Ascending aorta (tissue), 2 donors: ENCODE data around the gene COG4. TPM values are rescaled to one million over a fixed set of nuclear protein-coding genes. Genes with fewer than 3 reads are reported as not detected.

Source experiments
- DNase-seq, 2 donors: peaks; one replicate each; pipeline ENCODE4 v3.0.0-alpha.2; 2019; ENCODE audit warnings: low spot score in 2 of 2
- H3K27ac ChIP-seq, 2 donors: fragments of 200-600 bp; sonication (generic); one replicate each; pipeline ENCODE4 v1.5.1; 2016 to 2017; ENCODE audit warnings: mild to moderate bottlenecking in 1 of 2
- H3K27me3 ChIP-seq: fragments of 200-600 bp; sonication (generic); one replicate; pipeline ENCODE4 v1.5.1; 2017
- H3K36me3 ChIP-seq, 2 donors: fragments of 200-600 bp; sonication (generic); one replicate each; pipeline ENCODE4 v1.5.1; 2016
- H3K4me1 ChIP-seq, 2 donors: fragments of 200-600 bp; sonication (generic); one replicate each; pipeline ENCODE4 v1.5.1; 2016 to 2017; ENCODE audit warnings: mild to moderate bottlenecking in 1 of 2
- H3K4me3 ChIP-seq, 2 donors: fragments of 200-600 bp; sonication (generic); one replicate each; pipeline ENCODE4 v1.5.1; 2016 to 2017; ENCODE audit warnings: mild to moderate bottlenecking in 1 of 2
- H3K9me3 ChIP-seq, 2 donors: fragments of 200-600 bp; sonication (generic); one replicate each; pipeline ENCODE4 v1.5.1; 2016
- CTCF ChIP-seq, 3 experiments: fragments of 200-600 bp in 2 of 3; fragments of 450-650 bp in 1 of 3; sonication (generic) in 2 of 3; IDR thresholded peaks; one replicate each; pipeline ENCODE4 v1.5.1; 2016 to 2019; ENCODE audit warnings: antibody characterized with exemption in 3 of 3, mild to moderate bottlenecking in 1 of 3, moderate library complexity in 1 of 3
- intact Hi-C: fragments of 100-400 bp; cut with DNase I; formaldehyde crosslinking; loops from one replicate; pipeline ENCODE4 v1.15.1; 2023
- total RNA-seq: library from RNA; depleted of rRNA; stranded (reverse); fragments of >200 nt; gene quantifications from one replicate; pipeline ENCODE4 v1.1.0, GENCODE V29; 2016

The COG4 gene
- total RNA-seq, 1 donor from 2014 or later, result 59.1 TPM

GRCh38 chr16:70512456-70512855, 10.9 kb downstream of the COG4 start:
- no peak for DNase-seq
- Histone ChIP-seq H3K4me1 (no peaks in the 10 kb centered on the region), H3K27me3 (no peaks in the 10 kb centered on the region), H3K36me3 (peaks cover 92 to 95% of the 10 kb centered on the region in 2 donors), H3K9me3 (no peaks in the 10 kb centered on the region), H3K4me3 (no peak overlapping the region), H3K27ac (no peak overlapping the region)
- intact Hi-C loops, result no loop called here
- TF ChIP-seq CTCF (IDR thresholded peaks at IDR 0.05), result no peak

GRCh38 chr16:70511833-70512232, 11.5 kb downstream of the COG4 start:
- Histone ChIP-seq H3K27me3 (no peaks in the 10 kb centered on the region), H3K9me3 (no peaks in the 10 kb centered on the region), H3K27ac (no peak overlapping the region), H3K4me3 (no peak overlapping the region), H3K36me3 (peaks cover 89 to 95% of the 10 kb centered on the region in 2 donors), H3K4me1 (no peaks in the 10 kb centered on the region)
- DNase-seq, result no peak
- intact Hi-C loops, result no loop called here
- no peak for TF ChIP-seq CTCF (IDR thresholded peaks at IDR 0.05)

GRCh38 chr16:70510216-70510615, 13.1 kb downstream of the COG4 start:
- no peak for TF ChIP-seq CTCF (IDR thresholded peaks at IDR 0.05)
- no peaks in the 10 kb centered on the region for H3K9me3 ChIP-seq
- H3K36me3 ChIP-seq, result peaks cover 77 to 79% of the 10 kb centered on the region in 2 donors
- no peak overlapping the region for H3K4me3 ChIP-seq
- DNase-seq, result no peak
- H3K27me3 ChIP-seq, result no peaks in the 10 kb centered on the region
- no peak overlapping the region for H3K27ac ChIP-seq
- intact Hi-C loops, result no loop called here
- H3K4me1 ChIP-seq, result no peaks in the 10 kb centered on the region

GRCh38 chr16:70508752-70509151, 14.6 kb downstream of the COG4 start:
- DNase-seq, result no peak
- no peak overlapping the region for H3K4me3 ChIP-seq
- H3K27me3 ChIP-seq, result no peaks in the 10 kb centered on the region
- TF ChIP-seq CTCF (IDR thresholded peaks at IDR 0.05), result peak in 1 of 3 experiments; percentile 14
- no peaks in the 10 kb centered on the region for H3K4me1 ChIP-seq
- intact Hi-C loops, result no loop called here
- H3K36me3 ChIP-seq, result peaks cover 65 to 71% of the 10 kb centered on the region in 2 donors
- no peak overlapping the region for H3K27ac ChIP-seq
- no peaks in the 10 kb centered on the region for H3K9me3 ChIP-seq

GRCh38 chr16:70496513-70496912, 26.8 kb downstream of the COG4 start:
- intact Hi-C loops, result no loop called here
- no peak for DNase-seq
- Histone ChIP-seq H3K4me1 (no peaks in the 10 kb centered on the region), H3K4me3 (no peak overlapping the region), H3K27me3 (no peaks in the 10 kb centered on the region), H3K36me3 (peaks cover 74 to 82% of the 10 kb centered on the region in 2 donors), H3K27ac (no peak overlapping the region), H3K9me3 (no peaks in the 10 kb centered on the region)
- TF ChIP-seq CTCF (IDR thresholded peaks at IDR 0.05), result no peak
